Esophagus muscularis mucosa (tissue), 4 donors: ENCODE data around the gene PER3. TPM values are rescaled to one million over a fixed set of nuclear protein-coding genes. Genes with fewer than 3 reads are reported as not detected.
A peak's percentile ranks its signal among the peaks of the same experiment; 100 is the strongest.

Experiments
- DNase-seq: peaks from one replicate; pipeline ENCODE4 v3.0.0-alpha.2; 2017; ENCODE audit errors: extremely low spot score
- H3K27ac ChIP-seq, 4 donors: fragments of 200-600 bp; sonication (generic); replicated peaks in 1 of 4; 1 replicate in 3 of 4; 2 replicates in 1 of 4; pipeline ENCODE4 v1.5.1; 2016 to 2019; ENCODE audit warnings: mild to moderate bottlenecking in 1 of 4
- H3K27me3 ChIP-seq, 4 donors: fragments of 200-600 bp; sonication (generic); one replicate each; pipeline versions ENCODE4 v1.5.1 to v1.6.0; 2016 to 2019
- H3K36me3 ChIP-seq, 4 donors: fragments of 200-600 bp; sonication (generic); one replicate each; pipeline ENCODE4 v1.5.1; 2016 to 2019
- H3K4me1 ChIP-seq, 4 donors: fragments of 200-600 bp; sonication (generic); one replicate each; pipeline ENCODE4 v1.5.1; 2016 to 2019
- H3K4me3 ChIP-seq, 4 donors: fragments of 200-600 bp; sonication (generic); 1 replicate in 2 of 4; 2 replicates in 2 of 4; pipeline ENCODE4 v1.5.1; 2016 to 2019; ENCODE audit warnings: mild to moderate bottlenecking in 4 of 4, moderate library complexity in 1 of 4
- H3K9me3 ChIP-seq, 4 donors: fragments of 200-600 bp; sonication (generic); 1 replicate in 3 of 4; 2 replicates in 1 of 4; pipeline ENCODE4 v1.5.1; 2016 to 2019
- EP300 ChIP-seq: sonication (generic); formaldehyde crosslinking; IDR thresholded peaks from one replicate; pipeline ENCODE4 v1.6.1; 2017; ENCODE audit warnings: antibody characterized with exemption
- POLR2A ChIP-seq: fragments of 450-650 bp; IDR thresholded peaks from one replicate; pipeline ENCODE4 v1.6.1; 2017; ENCODE audit warnings: antibody characterized with exemption, moderate library complexity, mild to moderate bottlenecking, low read depth
- POLR2AphosphoS5 ChIP-seq, 2 donors: sonication (generic); formaldehyde crosslinking; IDR thresholded peaks; one replicate each; pipeline ENCODE4 v1.6.1; 2017; ENCODE audit warnings: antibody characterized with exemption in 2 of 2
- WGBS: methylation state at CpG from one replicate; pipeline ENCODE4 v1.1.5; 2018; 5-methylcytosine and 5-hydroxymethylcytosine counted together
- intact Hi-C: fragments of 100-400 bp; cut with DNase I; formaldehyde crosslinking; loops from one replicate; pipeline ENCODE4 v1.15.1; 2023
- total RNA-seq, 4 donors: library from RNA; depleted of rRNA; stranded (reverse); fragments of >200 nt; gene quantifications; one replicate each; pipeline versions ENCODE4 v1.1.0 to v1.2.1, GENCODE V29; 2016
- TF ChIP-seq, protein P1 (sequence below), 3 experiments: fragments of 200-600 bp in 2 of 3; fragments of 450-650 bp in 1 of 3; sonication (generic) in 2 of 3; IDR thresholded peaks; one replicate each; pipeline ENCODE4 v1.5.1; 2017 to 2019; ENCODE audit warnings: antibody characterized with exemption in 3 of 3, mild to moderate bottlenecking in 2 of 3, moderate library complexity in 1 of 3

PER3 gene
- total RNA-seq, 4 donors from 2014 or later = 25.8 to 45.8 (median 42.6) TPM

DNA sequence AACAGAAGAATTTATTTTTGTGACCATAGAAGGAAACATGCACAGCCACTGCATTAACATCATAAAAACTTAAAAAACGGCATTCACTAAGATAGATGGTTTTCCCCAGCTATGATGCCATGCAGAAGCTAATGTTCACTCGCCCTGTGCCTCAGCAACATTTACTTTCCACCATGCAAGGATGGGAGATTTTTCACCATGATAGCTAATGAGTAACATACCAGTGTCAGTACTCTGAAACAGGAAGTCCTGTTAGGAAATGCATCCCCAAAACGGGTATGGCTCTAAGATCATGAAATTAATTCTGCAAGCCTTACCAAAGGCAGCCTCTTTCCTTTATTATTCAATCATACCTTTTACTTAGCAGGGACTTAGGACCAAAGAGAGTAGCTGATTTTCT, 30.4 kb upstream of the PER3 start:
- peaks cover 0 to 8% (median 0%) of the 10 kb centered on the region in 4 donors for H3K36me3 ChIP-seq
- intact Hi-C loops = no loop called here
- 57% methylated on average over 3 of the region's 3 CpGs for WGBS
- no peak for DNase-seq
- peaks cover 0 to 15% (median 12%) of the 10 kb centered on the region in 4 donors for H3K4me1 ChIP-seq
- no peaks in the 10 kb centered on the region for H3K9me3 ChIP-seq
- no peak overlapping the region for H3K27ac ChIP-seq
- H3K4me3 ChIP-seq = no peak overlapping the region
- H3K27me3 ChIP-seq = no peaks in the 10 kb centered on the region
- TF ChIP-seq EP300 (no peak), POLR2A (no peak), POLR2AphosphoS5 (IDR thresholded peaks at IDR 0.05) (no peak)
- TF ChIP-seq, protein P1, sequence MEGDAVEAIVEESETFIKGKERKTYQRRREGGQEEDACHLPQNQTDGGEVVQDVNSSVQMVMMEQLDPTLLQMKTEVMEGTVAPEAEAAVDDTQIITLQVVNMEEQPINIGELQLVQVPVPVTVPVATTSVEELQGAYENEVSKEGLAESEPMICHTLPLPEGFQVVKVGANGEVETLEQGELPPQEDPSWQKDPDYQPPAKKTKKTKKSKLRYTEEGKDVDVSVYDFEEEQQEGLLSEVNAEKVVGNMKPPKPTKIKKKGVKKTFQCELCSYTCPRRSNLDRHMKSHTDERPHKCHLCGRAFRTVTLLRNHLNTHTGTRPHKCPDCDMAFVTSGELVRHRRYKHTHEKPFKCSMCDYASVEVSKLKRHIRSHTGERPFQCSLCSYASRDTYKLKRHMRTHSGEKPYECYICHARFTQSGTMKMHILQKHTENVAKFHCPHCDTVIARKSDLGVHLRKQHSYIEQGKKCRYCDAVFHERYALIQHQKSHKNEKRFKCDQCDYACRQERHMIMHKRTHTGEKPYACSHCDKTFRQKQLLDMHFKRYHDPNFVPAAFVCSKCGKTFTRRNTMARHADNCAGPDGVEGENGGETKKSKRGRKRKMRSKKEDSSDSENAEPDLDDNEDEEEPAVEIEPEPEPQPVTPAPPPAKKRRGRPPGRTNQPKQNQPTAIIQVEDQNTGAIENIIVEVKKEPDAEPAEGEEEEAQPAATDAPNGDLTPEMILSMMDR (IDR thresholded peaks at IDR 0.05) = no peak

DNA sequence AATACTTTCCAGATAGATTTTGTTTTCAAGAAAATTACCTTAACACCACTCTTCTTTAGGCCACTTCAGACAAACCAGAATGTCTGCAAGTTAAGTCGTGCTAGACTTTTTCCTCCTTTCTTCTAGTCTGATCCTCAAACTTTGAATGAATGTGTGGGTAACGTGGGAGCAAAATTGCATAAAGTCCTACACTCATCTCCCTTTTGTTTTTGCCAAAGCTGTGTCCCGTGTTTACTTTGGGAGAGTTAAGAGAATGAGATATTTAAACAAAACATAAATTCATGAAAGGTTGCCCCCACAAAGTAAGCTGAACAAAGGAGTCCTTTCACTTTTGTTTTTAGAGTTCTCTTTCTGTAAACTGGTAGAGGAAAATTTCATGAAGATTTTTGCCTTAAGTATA, 29.9 kb upstream of the PER3 start:
- Histone ChIP-seq H3K9me3 (no peaks in the 10 kb centered on the region), H3K4me1 (peaks cover 0 to 15% (median 12%) of the 10 kb centered on the region in 4 donors), H3K36me3 (peaks cover 0 to 8% (median 0%) of the 10 kb centered on the region in 4 donors), H3K4me3 (no peak overlapping the region), H3K27me3 (no peaks in the 10 kb centered on the region), H3K27ac (no peak overlapping the region)
- no peak for TF ChIP-seq POLR2AphosphoS5 (IDR thresholded peaks at IDR 0.05)
- no peak for TF ChIP-seq EP300
- intact Hi-C loops = no loop called here
- whole genome bisulfite sequencing = 74% methylated on average over 3 of the region's 3 CpGs
- no peak for DNase-seq

GRCh38 chr1:7755448-7755847, 28.6 kb upstream of the PER3 start:
- Histone ChIP-seq H3K36me3 (no peaks in the 10 kb centered on the region), H3K4me1 (peaks cover 0 to 15% (median 12%) of the 10 kb centered on the region in 4 donors), H3K27me3 (no peaks in the 10 kb centered on the region), H3K27ac (no peak overlapping the region), H3K4me3 (no peak overlapping the region), H3K9me3 (no peaks in the 10 kb centered on the region)
- DNase-seq = no peak
- TF ChIP-seq POLR2AphosphoS5 (IDR thresholded peaks at IDR 0.05) (no peak), POLR2A (no peak), EP300 (no peak)
- TF ChIP-seq, protein P1 (IDR thresholded peaks at IDR 0.05) = no peak
- 91% methylated on average over 1 of the region's 1 CpG for WGBS
- intact Hi-C loops = no loop called here

GRCh38 chr1:7760245-7760644, 23.8 kb upstream of the PER3 start:
- no peak overlapping the region for H3K4me3 ChIP-seq
- WGBS = 77% methylated on average over 6 of the region's 6 CpGs

DNA sequence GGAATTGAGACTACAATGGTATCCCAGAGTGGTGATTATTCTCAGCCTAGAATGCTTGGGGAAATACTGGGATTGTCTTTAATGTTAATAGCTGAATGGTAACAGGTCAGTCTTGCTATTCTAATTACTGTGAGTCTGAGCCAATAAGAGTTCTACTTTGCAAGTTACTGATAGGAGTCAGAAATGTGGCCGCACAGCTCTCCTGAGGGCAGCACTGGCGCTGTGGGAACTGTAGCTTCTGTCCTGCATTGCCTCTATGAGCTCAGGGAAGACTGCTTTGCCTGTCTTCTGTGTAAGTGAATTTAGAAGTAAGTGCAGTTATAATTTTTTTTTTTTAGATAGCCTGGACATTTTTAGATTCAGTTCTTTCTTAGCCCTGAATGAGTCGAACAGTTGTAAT, 23.0 kb upstream of the PER3 start:
- TF ChIP-seq POLR2A (no peak), EP300 (no peak), POLR2AphosphoS5 (IDR thresholded peaks at IDR 0.05) (no peak)
- TF ChIP-seq, protein P1 (IDR thresholded peaks at IDR 0.05) = no peak
- Histone ChIP-seq H3K4me3 (no peak overlapping the region), H3K9me3 (no peaks in the 10 kb centered on the region), H3K27ac (no peak overlapping the region), H3K36me3 (no peaks in the 10 kb centered on the region), H3K4me1 (no peaks in the 10 kb centered on the region), H3K27me3 (no peaks in the 10 kb centered on the region)
- DNase-seq = no peak
- intact Hi-C loops = no loop called here
- WGBS = 98% methylated on average over 3 of the region's 3 CpGs

More at GRCh38 chr1:7760245-7760644, 23.8 kb upstream of the PER3 start:
- Histone ChIP-seq H3K27ac (peak overlapping the region in 1 of 4 donors; percentile 17), H3K4me1 (no peaks in the 10 kb centered on the region), H3K9me3 (no peaks in the 10 kb centered on the region), H3K36me3 (no peaks in the 10 kb centered on the region), H3K27me3 (no peaks in the 10 kb centered on the region)
- DNase-seq = no peak
- no peak for TF ChIP-seq POLR2AphosphoS5 (IDR thresholded peaks at IDR 0.05)
- TF ChIP-seq, protein P1 (IDR thresholded peaks at IDR 0.05) = no peak
- no peak for TF ChIP-seq EP300
- TF ChIP-seq POLR2A = no peak
- intact Hi-C loops = no loop called here
